WERI-Rb-1 (cell line): ENCODE measurements around the gene EHD2.
"Not testable (repeated sequence)": the region's sequence is repeated elsewhere in the genome, so short reads cannot be mapped to it uniquely, and the experiment has no call there.

Experiments used
- DNase-seq: peaks from one replicate; pipeline ENCODE4 v3.0.0-alpha.2; 2020
- H3K27ac ChIP-seq: fragments of 250-450 bp; sonication (Bioruptor Pico); 2 replicates; pipeline ENCODE4 v1.5.1; 2020; ENCODE audit warnings: mild to moderate bottlenecking, moderate library complexity
- H3K27me3 ChIP-seq: fragments of 250-450 bp; sonication (Bioruptor Pico); 2 replicates; pipeline ENCODE4 v1.5.1; 2021; ENCODE audit warnings: mild to moderate bottlenecking, low read depth, moderate library complexity; ENCODE audit not compliant: insufficient read depth, severe bottlenecking
- H3K36me3 ChIP-seq: fragments of 250-450 bp; sonication (Bioruptor Pico); 2 replicates; pipeline ENCODE4 v1.5.1; 2020; ENCODE audit warnings: mild to moderate bottlenecking, moderate library complexity
- H3K4me3 ChIP-seq: 2 replicates; pipeline ENCODE4 v1.5.1; 2011; ENCODE audit warnings: low read depth, mild to moderate bottlenecking, control low read depth, low read length
- H3K9me3 ChIP-seq: fragments of 250-450 bp; sonication (Bioruptor Pico); 2 replicates; pipeline ENCODE4 v1.5.1; 2021; ENCODE audit warnings: mild to moderate bottlenecking, moderate library complexity; ENCODE audit not compliant: severe bottlenecking
- TF ChIP-seq, protein P1 (sequence below): IDR thresholded peaks from 2 replicates; pipeline ENCODE4 v1.5.1; 2011; ENCODE audit warnings: low read depth, mild to moderate bottlenecking, control low read depth, inconsistent platforms, low read length

The EHD2 gene

DNA sequence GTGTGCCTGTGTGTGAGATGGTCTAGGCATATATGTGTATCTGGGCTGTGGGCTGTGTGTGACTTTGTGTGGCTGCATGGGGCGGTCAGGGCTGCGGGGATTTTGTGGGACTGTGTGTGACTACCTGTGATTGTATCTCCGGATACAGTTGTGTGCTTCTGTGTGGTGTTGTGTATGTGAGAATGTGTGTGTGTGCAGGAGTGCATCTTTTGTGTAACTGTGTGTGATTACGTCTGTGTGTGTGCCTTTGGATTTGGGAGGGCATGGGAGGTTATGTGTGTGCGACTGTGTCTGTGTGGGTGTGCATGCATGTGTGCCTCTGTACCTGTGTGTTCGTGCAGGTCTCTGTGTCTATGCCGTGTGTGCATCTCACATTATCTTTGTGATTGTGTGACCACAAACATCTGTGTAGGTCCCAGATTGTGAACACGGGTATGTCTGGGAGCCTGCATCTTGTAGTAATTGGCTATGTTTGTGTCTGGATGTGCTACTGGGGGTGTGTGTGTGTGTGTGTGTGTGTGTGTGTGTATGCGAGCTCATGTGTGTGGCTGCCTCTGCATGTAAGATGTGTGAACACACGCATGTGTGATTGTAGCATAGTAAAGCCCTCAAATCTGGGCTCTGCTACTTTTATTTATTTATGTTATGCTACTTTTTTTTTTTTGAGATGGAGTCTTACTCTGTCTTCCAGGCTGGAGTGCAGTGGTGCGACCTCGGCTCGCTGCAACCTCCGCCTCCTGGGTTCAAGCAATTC lies 7.6 kb downstream of the EHD2 start:
- no peaks in the 10 kb centered on the region for H3K9me3 ChIP-seq
- no peaks in the 10 kb centered on the region for H3K27me3 ChIP-seq
- TF ChIP-seq, protein P1, sequence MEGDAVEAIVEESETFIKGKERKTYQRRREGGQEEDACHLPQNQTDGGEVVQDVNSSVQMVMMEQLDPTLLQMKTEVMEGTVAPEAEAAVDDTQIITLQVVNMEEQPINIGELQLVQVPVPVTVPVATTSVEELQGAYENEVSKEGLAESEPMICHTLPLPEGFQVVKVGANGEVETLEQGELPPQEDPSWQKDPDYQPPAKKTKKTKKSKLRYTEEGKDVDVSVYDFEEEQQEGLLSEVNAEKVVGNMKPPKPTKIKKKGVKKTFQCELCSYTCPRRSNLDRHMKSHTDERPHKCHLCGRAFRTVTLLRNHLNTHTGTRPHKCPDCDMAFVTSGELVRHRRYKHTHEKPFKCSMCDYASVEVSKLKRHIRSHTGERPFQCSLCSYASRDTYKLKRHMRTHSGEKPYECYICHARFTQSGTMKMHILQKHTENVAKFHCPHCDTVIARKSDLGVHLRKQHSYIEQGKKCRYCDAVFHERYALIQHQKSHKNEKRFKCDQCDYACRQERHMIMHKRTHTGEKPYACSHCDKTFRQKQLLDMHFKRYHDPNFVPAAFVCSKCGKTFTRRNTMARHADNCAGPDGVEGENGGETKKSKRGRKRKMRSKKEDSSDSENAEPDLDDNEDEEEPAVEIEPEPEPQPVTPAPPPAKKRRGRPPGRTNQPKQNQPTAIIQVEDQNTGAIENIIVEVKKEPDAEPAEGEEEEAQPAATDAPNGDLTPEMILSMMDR = no peak
- no peak for DNase-seq
- no peak overlapping the region for H3K27ac ChIP-seq
- H3K4me3 ChIP-seq = no peak overlapping the region
- no peaks in the 10 kb centered on the region for H3K36me3 ChIP-seq

GRCh38 chr19:47723581-47723940 lies 10.3 kb downstream of the EHD2 start:
- Histone ChIP-seq H3K4me3 (no peak overlapping the region; the same call in 1 of the 2 replicates), H3K36me3 (no peaks in the 10 kb centered on the region), H3K27ac (no peak overlapping the region; the same call in 1 of the 2 replicates), H3K9me3 (no peaks in the 10 kb centered on the region), H3K27me3 (no peaks in the 10 kb centered on the region)
- TF ChIP-seq, protein P1 = no peak
- peak; percentile 38 for DNase-seq

GRCh38 chr19:47725759-47726401 lies 12.7 kb downstream of the EHD2 start:
- TF ChIP-seq, protein P1 = no peak
- no peak overlapping the region for H3K27ac ChIP-seq
- no peak overlapping the region for H3K4me3 ChIP-seq
- no peaks in the 10 kb centered on the region for H3K9me3 ChIP-seq
- no peaks in the 10 kb centered on the region for H3K36me3 ChIP-seq
- DNase-seq = no peak
- H3K27me3 ChIP-seq = no peaks in the 10 kb centered on the region

GRCh38 chr19:47726467-47726866 lies 13.2 kb downstream of the EHD2 start:
- TF ChIP-seq, protein P1 = no peak
- Histone ChIP-seq H3K36me3 (no peaks in the 10 kb centered on the region), H3K27ac (no peak overlapping the region), H3K27me3 (no peaks in the 10 kb centered on the region), H3K4me3 (no peak overlapping the region), H3K9me3 (no peaks in the 10 kb centered on the region)
- DNase-seq = no peak

DNA sequence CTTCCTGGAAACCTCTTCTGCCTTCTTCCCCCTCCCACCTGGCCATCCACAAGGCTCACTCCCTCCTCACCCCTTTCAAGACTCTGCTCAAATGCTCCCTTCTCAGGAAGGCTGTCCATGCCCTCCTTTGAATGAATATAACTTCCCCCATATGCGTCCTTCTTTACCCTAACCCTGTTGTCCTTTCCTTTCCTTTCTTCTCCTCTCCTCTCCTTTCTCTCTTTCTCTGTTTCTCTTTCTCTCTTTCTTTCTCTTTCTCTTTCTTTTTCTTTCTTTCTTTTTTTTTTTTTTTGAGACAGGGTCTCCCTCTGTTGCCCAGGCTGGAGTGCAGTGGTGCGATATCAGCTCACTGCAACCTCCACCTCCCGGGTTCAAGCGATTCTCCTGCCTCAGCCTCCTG lies 15.1 kb downstream of the EHD2 start:
- not testable (repeated sequence) for H3K27ac ChIP-seq, H3K4me3 ChIP-seq, H3K9me3 ChIP-seq, H3K36me3 ChIP-seq, DNase-seq, H3K27me3 ChIP-seq

- Histone ChIP-seq H3K9me3 (no peaks in the 10 kb centered on the region), H3K36me3 (no peaks in the 10 kb centered on the region), H3K27ac (no peak overlapping the region), H3K27me3 (no peaks in the 10 kb centered on the region), H3K4me3 (no peak overlapping the region)
- no peak for DNase-seq
- TF ChIP-seq, protein P1 = no peak
These were observed 16.2 kb downstream of the EHD2 start for GRCh38 chr19:47729468-47729798.
